Kidney (tissue), 14 donors: ENCODE measurements around the gene ABCG8. TPM values are rescaled to one million over a fixed set of nuclear protein-coding genes. Genes with fewer than 3 reads are reported as not detected.
A peak's percentile ranks its signal among the peaks of the same experiment; 100 is the strongest.

Experiments used
- DNase-seq, 5 donors: peaks; one replicate each; pipeline ENCODE4 v3.0.0-alpha.2; 2013 to 2020
- FAIRE-seq: peaks from 2 replicates; lab custom pipeline; 2012; peaks lifted over from hg19 to GRCh38; lab: Jason Lieb, UNC
- H3K27ac ChIP-seq, 2 donors: one replicate each; pipeline ENCODE4 v1.7.0; 2013; ENCODE audit warnings: low read depth in 2 of 2, low read length in 2 of 2, inconsistent platforms in 1 of 2
- H3K27me3 ChIP-seq: one replicate; pipeline ENCODE4 v1.7.1; 2013; ENCODE audit warnings: low read length, inconsistent platforms; ENCODE audit not compliant: control insufficient read depth, insufficient read depth
- H3K36me3 ChIP-seq, 3 donors: one replicate each; pipeline versions ENCODE4 v1.7.0 to v1.7.1; 2013; ENCODE audit warnings: low read length in 3 of 3, control low read depth in 1 of 3, inconsistent platforms in 1 of 3; ENCODE audit not compliant: insufficient read depth in 3 of 3, control insufficient read depth in 2 of 3
- H3K4me1 ChIP-seq, 3 donors: one replicate each; pipeline versions ENCODE4 v1.7.0 to v1.7.1; 2013; ENCODE audit warnings: low read length in 3 of 3, inconsistent platforms in 1 of 3, low read depth in 1 of 3; ENCODE audit not compliant: control insufficient read depth in 2 of 3, insufficient read depth in 2 of 3
- H3K4me3 ChIP-seq, 3 donors: one replicate each; pipeline versions ENCODE4 v1.7.0 to v1.8.1; 2013; ENCODE audit warnings: low read length in 3 of 3, control low read depth in 1 of 3, inconsistent platforms in 1 of 3
- H3K9ac ChIP-seq, 3 donors: one replicate each; pipeline versions ENCODE4 v1.7.0 to v1.7.1; 2013; ENCODE audit warnings: low read length in 3 of 3, control low read depth in 1 of 3, inconsistent platforms in 1 of 3
- H3K9me3 ChIP-seq, 3 donors: one replicate each; pipeline versions ENCODE4 v1.7.0 to v1.7.1; 2013; ENCODE audit warnings: low read length in 3 of 3, control low read depth in 1 of 3, inconsistent platforms in 1 of 3; ENCODE audit not compliant: control insufficient read depth in 2 of 3, insufficient read depth in 1 of 3
- CTCF ChIP-seq: IDR thresholded peaks from 3 replicates; pipeline ENCODE4 v1.5.1; 2012; ENCODE audit warnings: mild to moderate bottlenecking, moderate library complexity, borderline replicate concordance; ENCODE audit not compliant: insufficient read depth; ENCODE audit errors: extremely low read depth
- intact Hi-C: fragments of 100-400 bp; cut with DNase I; formaldehyde crosslinking; loops from one replicate; pipeline ENCODE4 v1.11.1; 2022
- polyA plus RNA-seq: library from polyadenylated mRNA; stranded (reverse); fragments of 350-450 nt; fragmentation: Illumina TruSeq; extraction: RNeasy Lipid Tissue Mini Kit (QIAGEN cat#74804); gene quantifications from one replicate; pipeline ENCODE4 v1.2.3, GENCODE V29; 2014; ENCODE audit warnings: low read depth, low replicate concordance; ENCODE audit not compliant: insufficient read depth
- total RNA-seq: library from RNA; stranded (reverse); fragmentation: NEBNext Ultra II Directional; extraction: Animal tissue kit (Norgen Biotek cat#: 25700); gene quantifications from one replicate; pipeline ENCODE4 v1.2.1, GENCODE V29; 2021
- donor health status: control.
- donor health status: control.
- donor health status: control.
- donor health status: control.
- donor health status: control.
- donor health status: DM: yes; HTN: yes; CAD: no.
- donor health status: Normal renal cell carcinoma (clear cell type).

ABCG8 gene
- total and polyA plus RNA-seq, 2 donors from 2014 or later = 0.09 to 0.13 TPM

- Histone ChIP-seq H3K27ac (no peak overlapping the region), H3K9ac (no peak overlapping the region), H3K9me3 (no peaks in the 10 kb centered on the region), H3K36me3 (peaks cover 0 to 8% (median 5%) of the 10 kb centered on the region in 3 donors), H3K4me1 (no peaks in the 10 kb centered on the region), H3K4me3 (no peak overlapping the region), H3K27me3 (no peaks in the 10 kb centered on the region)
- FAIRE-seq (peak; percentile 54), DNase-seq (no peak)
- intact Hi-C loops = no loop called here
- no peak for TF ChIP-seq CTCF
Measured at GRCh38 chr2:43800894-43801293, 37.9 kb upstream of the ABCG8 start.

- Histone ChIP-seq H3K9me3 (no peaks in the 10 kb centered on the region), H3K36me3 (peaks cover 0 to 5% (median 5%) of the 10 kb centered on the region in 3 donors), H3K4me3 (no peak overlapping the region), H3K4me1 (no peaks in the 10 kb centered on the region), H3K27ac (no peak overlapping the region), H3K27me3 (no peaks in the 10 kb centered on the region), H3K9ac (no peak overlapping the region)
- DNase-seq (no peak), FAIRE-seq (no peak)
- intact Hi-C loops = no loop called here
- TF ChIP-seq CTCF = no peak
Measured at GRCh38 chr2:43802135-43802534, 36.6 kb upstream of the ABCG8 start.

- Histone ChIP-seq H3K4me1 (no peaks in the 10 kb centered on the region), H3K9ac (no peak overlapping the region), H3K4me3 (no peak overlapping the region), H3K36me3 (peaks cover 0 to 5% (median 5%) of the 10 kb centered on the region in 3 donors), H3K27ac (no peak overlapping the region), H3K27me3 (no peaks in the 10 kb centered on the region), H3K9me3 (no peaks in the 10 kb centered on the region)
- no peak for TF ChIP-seq CTCF
- DNase-seq = no peak
- intact Hi-C loops = no loop called here
- FAIRE-seq = no peak
Measured at GRCh38 chr2:43803113-43803512, 35.7 kb upstream of the ABCG8 start.

- DNase-seq (no peak), FAIRE-seq (no peak)
- H3K9me3 ChIP-seq = no peaks in the 10 kb centered on the region
- no peak overlapping the region for H3K9ac ChIP-seq
- no peak for TF ChIP-seq CTCF
- intact Hi-C loops = no loop called here
- no peaks in the 10 kb centered on the region for H3K27me3 ChIP-seq
- H3K27ac ChIP-seq = no peak overlapping the region
- H3K36me3 ChIP-seq = peaks cover 2 to 13% (median 5%) of the 10 kb centered on the region in 3 donors
- H3K4me3 ChIP-seq = no peak overlapping the region
- no peaks in the 10 kb centered on the region for H3K4me1 ChIP-seq
Measured at GRCh38 chr2:43806719-43807031, 32.1 kb upstream of the ABCG8 start.
